Ramos (cell line): ENCODE results near the gene NANOGP8.

ENCODE experiments used
- in situ Hi-C: fragments of 300-500 bp; cut with MboI; formaldehyde crosslinking; loops from one replicate; pipeline ENCODE4 v1.14.3; 2022; ENCODE audit warnings: low sequenced_read_pairs; ENCODE audit not compliant: unreplicated experiment

The NANOGP8 gene

GRCh38 chr15:35098737-35099136 is 13.6 kb upstream of the NANOGP8 start:
- in situ Hi-C loops = loop anchor here (25.0 kb wide), 1 partner anchor 339 kb away; no protein-coding TSS in a partner anchor

GRCh38 chr15:35095941-35096340 is 10.8 kb upstream of the NANOGP8 start:
- in situ Hi-C loops = loop anchor here (25.0 kb wide), 1 partner anchor 341 kb away; no protein-coding TSS in a partner anchor

- in situ Hi-C loops = loop anchor here (25.0 kb wide), 1 partner anchor 344 kb away; no protein-coding TSS in a partner anchor
Measured at GRCh38 chr15:35092846-35093245, 7.8 kb upstream of the NANOGP8 start.

- in situ Hi-C loops = loop anchor here (25.0 kb wide), 1 partner anchor 345 kb away; no protein-coding TSS in a partner anchor
Measured at GRCh38 chr15:35092311-35092710, 7.2 kb upstream of the NANOGP8 start.

GRCh38 chr15:35090104-35090807 is 5.2 kb upstream of the NANOGP8 start:
- in situ Hi-C loops = loop anchor here (25.0 kb wide), 1 partner anchor 347 kb away; no protein-coding TSS in a partner anchor

GRCh38 chr15:35089551-35089950 is 4.5 kb upstream of the NANOGP8 start:
- in situ Hi-C loops = loop anchor here (25.0 kb wide), 1 partner anchor 348 kb away; no protein-coding TSS in a partner anchor

- in situ Hi-C loops = loop anchor here (25.0 kb wide), 1 partner anchor 349 kb away; no protein-coding TSS in a partner anchor
Measured at GRCh38 chr15:35088329-35088728, 3.2 kb upstream of the NANOGP8 start.

GRCh38 chr15:35087759-35088158 is 2.7 kb upstream of the NANOGP8 start:
- in situ Hi-C loops = loop anchor here (25.0 kb wide), 1 partner anchor 350 kb away; no protein-coding TSS in a partner anchor

- in situ Hi-C loops = loop anchor here (25.0 kb wide), 1 partner anchor 355 kb away; no protein-coding TSS in a partner anchor
Measured at GRCh38 chr15:35082371-35083348, 2.4 kb downstream of the NANOGP8 start.

GRCh38 chr15:35081626-35082365 is 3.3 kb downstream of the NANOGP8 start:
- in situ Hi-C loops = loop anchor here (25.0 kb wide), 1 partner anchor 356 kb away; no protein-coding TSS in a partner anchor

GRCh38 chr15:35080226-35080625 is 4.9 kb downstream of the NANOGP8 start:
- in situ Hi-C loops = loop anchor here (25.0 kb wide), 1 partner anchor 357 kb away; no protein-coding TSS in a partner anchor

- in situ Hi-C loops = loop anchor here (25.0 kb wide), 1 partner anchor 359 kb away; no protein-coding TSS in a partner anchor
Measured at GRCh38 chr15:35078221-35078915, 6.7 kb downstream of the NANOGP8 start.

GRCh38 chr15:35071106-35071505 is 14.0 kb downstream of the NANOGP8 start:
- in situ Hi-C loops = no loop called here

- in situ Hi-C loops = no loop called here
Measured at GRCh38 chr15:35068846-35069475, 16.1 kb downstream of the NANOGP8 start.

- in situ Hi-C loops = no loop called here
Measured at GRCh38 chr15:35067496-35068347, 17.4 kb downstream of the NANOGP8 start.

GRCh38 chr15:35066094-35066493 is 19.0 kb downstream of the NANOGP8 start:
- in situ Hi-C loops = no loop called here

- in situ Hi-C loops = no loop called here
Measured at GRCh38 chr15:35064576-35065190, 20.4 kb downstream of the NANOGP8 start.
